Measurements from ENCODE around the gene CYTH3. TPM values are rescaled to one million over a fixed set of nuclear protein-coding genes. Genes with fewer than 3 reads are reported as not detected.

CYTH3 gene, protein sequence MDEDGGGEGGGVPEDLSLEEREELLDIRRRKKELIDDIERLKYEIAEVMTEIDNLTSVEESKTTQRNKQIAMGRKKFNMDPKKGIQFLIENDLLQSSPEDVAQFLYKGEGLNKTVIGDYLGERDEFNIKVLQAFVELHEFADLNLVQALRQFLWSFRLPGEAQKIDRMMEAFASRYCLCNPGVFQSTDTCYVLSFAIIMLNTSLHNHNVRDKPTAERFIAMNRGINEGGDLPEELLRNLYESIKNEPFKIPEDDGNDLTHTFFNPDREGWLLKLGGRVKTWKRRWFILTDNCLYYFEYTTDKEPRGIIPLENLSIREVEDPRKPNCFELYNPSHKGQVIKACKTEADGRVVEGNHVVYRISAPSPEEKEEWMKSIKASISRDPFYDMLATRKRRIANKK
- total RNA-seq: 17.2 and 17.9 TPM in 2 replicates
- long read RNA-seq, full-length matches to known transcripts: 1 of 8 reads
- long read RNA-seq, partial matches to known transcripts: 3 of 8 reads
- long read RNA-seq, other reads (novel, unspliced or antisense): 4 of 8 reads

DNA sequence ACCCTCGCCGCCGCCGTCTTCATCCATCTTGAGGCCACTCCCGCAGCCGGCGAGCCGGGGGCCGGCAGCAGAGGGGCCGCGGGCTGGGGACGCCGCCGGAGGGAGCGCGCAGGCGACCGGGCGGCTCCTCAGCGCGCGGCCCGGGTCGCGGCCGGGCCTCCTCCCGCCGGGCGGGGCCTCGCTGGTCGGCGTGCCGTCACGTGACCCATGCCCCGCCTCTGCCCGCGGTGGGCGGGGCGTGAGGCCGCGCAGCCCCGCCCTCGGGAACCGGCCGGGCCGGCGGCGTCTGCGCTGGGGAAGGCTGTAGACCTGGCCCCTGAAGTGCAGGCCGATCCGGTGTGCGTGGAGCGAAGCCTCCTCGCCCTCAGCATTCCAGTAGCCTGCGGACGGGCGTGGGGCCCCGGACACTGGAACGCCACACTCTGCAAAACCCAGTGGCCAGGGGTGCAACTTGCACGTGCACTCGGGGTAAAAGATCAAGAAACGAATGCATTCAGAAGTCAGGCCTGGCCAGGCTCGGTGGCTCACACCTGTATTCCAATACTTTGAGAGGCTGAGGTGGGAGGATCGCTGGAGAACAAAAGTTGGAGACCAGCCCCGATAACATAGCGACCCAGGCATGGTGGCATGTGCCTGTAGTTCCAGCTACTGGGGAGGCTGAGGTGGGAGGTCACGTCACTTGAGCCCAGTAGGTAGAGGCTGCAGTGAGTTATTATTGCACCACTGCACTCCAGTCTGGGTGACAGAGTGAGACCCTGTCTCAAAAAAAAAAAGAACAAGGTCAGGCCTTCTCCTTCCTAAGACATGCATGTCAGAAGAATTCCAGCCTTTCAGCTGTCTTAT is at the start of gene CYTH3:
CYTH3 (minus strand) TSS at position 144 of the 843 bp plus-strand sequence; CDS start at position 27, 117 bp downstream.
- peak within 1 kb of the TSS; percentile 79 for H3K27ac Mint-ChIP-seq
- peak; percentile 78 for DNase-seq (ENCODE audit: low spot score, unreplicated experiment)
- H3K4me3 Mint-ChIP-seq (ENCODE audit: low read depth): peak within 1 kb of the TSS; percentile 92
- TF ChIP-seq, protein P1, sequence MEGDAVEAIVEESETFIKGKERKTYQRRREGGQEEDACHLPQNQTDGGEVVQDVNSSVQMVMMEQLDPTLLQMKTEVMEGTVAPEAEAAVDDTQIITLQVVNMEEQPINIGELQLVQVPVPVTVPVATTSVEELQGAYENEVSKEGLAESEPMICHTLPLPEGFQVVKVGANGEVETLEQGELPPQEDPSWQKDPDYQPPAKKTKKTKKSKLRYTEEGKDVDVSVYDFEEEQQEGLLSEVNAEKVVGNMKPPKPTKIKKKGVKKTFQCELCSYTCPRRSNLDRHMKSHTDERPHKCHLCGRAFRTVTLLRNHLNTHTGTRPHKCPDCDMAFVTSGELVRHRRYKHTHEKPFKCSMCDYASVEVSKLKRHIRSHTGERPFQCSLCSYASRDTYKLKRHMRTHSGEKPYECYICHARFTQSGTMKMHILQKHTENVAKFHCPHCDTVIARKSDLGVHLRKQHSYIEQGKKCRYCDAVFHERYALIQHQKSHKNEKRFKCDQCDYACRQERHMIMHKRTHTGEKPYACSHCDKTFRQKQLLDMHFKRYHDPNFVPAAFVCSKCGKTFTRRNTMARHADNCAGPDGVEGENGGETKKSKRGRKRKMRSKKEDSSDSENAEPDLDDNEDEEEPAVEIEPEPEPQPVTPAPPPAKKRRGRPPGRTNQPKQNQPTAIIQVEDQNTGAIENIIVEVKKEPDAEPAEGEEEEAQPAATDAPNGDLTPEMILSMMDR (IDR thresholded peaks at IDR 0.05; ENCODE audit: unreplicated experiment): no peak
- peaks cover 37% of the 10 kb centered on the region for H3K4me1 Mint-ChIP-seq (ENCODE audit: low read depth)
- no peaks in the 10 kb centered on the region for H3K9me3 Mint-ChIP-seq (ENCODE audit: low read depth)
- peaks cover 38% of the 10 kb centered on the region for H3K27me3 Mint-ChIP-seq
- no peaks in the 10 kb centered on the region for H3K36me3 Mint-ChIP-seq (ENCODE audit: insufficient read depth)

DNA sequence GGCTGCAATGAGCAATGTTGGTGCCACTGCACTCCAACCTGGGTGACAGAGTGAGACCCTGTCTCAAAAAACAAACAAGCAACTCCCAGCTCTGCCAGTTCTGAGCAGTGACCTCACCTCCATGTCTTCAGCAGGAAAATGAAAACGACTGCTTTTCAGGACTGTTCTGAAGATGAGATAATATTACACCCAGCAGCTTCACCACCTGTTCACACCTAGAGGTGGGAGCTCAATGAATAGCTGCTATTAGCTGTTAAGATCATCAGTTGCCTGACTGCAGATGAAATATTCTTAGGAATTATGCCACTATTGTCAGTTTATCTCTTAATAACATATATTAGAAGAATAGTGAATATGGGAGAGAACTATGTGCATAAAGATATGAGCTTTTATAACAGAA is 48.4 kb upstream of the CYTH3 start:
- Mint-ChIP-seq H3K4me3 (ENCODE audit: low read depth) (no peak overlapping the region), H3K27me3 (peaks cover 2% of the 10 kb centered on the region), H3K4me1 (ENCODE audit: low read depth) (no peaks in the 10 kb centered on the region), H3K36me3 (ENCODE audit: insufficient read depth) (no peaks in the 10 kb centered on the region), H3K27ac (no peak overlapping the region), H3K9me3 (ENCODE audit: low read depth) (no peaks in the 10 kb centered on the region)
- TF ChIP-seq, protein P1 (IDR thresholded peaks at IDR 0.05; ENCODE audit: unreplicated experiment): no peak
- DNase-seq (ENCODE audit: low spot score, unreplicated experiment): no peak

DNA sequence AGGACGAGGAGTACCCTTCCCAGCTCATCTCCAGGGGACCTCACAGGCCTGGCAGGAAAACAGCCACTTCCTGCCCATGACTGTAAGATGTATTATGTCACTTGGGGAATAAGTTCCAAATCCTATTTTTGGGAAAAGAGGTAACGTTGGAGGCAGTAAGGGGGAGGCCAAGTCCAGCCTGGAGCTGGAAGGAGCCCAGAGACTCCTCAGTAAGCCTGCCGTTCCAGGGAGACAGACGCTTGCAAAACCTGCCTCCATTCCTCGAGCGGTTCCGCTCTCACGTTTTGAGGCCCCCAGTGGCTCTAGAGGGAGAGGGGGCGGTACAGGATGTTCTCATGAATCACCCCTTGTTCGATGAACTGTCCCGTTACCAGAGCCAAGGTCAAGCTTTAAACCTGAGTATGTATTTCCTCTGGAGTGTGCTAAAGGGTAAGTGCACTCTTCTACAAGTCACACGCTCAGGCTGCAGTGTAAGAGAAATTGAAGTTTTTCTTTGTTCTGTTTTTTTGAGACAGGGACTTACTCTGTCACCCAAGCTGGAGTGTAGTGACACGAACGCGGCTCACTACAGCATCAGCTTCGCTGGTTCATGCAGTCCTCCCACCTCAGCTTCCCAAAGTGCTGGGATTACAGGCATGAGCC is 45.5 kb upstream of the CYTH3 start:
- H3K27ac Mint-ChIP-seq: no peak overlapping the region
- no peak for DNase-seq (ENCODE audit: low spot score, unreplicated experiment)
- H3K4me1 Mint-ChIP-seq (ENCODE audit: low read depth): no peaks in the 10 kb centered on the region
- no peaks in the 10 kb centered on the region for H3K36me3 Mint-ChIP-seq (ENCODE audit: insufficient read depth)
- no peak overlapping the region for H3K4me3 Mint-ChIP-seq (ENCODE audit: low read depth)
- no peaks in the 10 kb centered on the region for H3K27me3 Mint-ChIP-seq
- H3K9me3 Mint-ChIP-seq (ENCODE audit: low read depth): no peaks in the 10 kb centered on the region
- TF ChIP-seq, protein P1 (IDR thresholded peaks at IDR 0.05; ENCODE audit: unreplicated experiment): no peak

DNA sequence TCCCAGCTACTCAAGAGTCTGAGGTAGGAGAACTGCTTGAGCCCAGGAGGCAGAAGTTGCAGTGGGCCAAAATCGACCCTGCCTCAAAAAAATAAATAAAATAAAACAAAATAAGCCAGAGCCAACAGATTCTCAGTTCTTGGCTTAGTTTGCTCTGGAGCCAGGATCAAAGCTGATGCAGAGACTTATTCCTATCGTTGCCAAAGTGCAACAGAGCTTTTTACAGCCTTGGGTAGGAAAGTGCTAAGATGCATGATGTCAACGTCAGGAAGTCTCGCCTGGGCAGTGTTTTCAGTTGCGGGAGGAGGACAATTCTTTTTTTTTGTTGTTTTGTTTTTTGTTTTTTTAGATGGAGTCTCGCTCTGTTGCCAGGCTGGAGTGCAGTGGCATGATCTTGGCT is 43.8 kb upstream of the CYTH3 start:
- Mint-ChIP-seq H3K27me3 (no peaks in the 10 kb centered on the region), H3K9me3 (ENCODE audit: low read depth) (no peaks in the 10 kb centered on the region), H3K4me3 (ENCODE audit: low read depth) (no peak overlapping the region), H3K36me3 (ENCODE audit: insufficient read depth) (no peaks in the 10 kb centered on the region), H3K4me1 (ENCODE audit: low read depth) (no peaks in the 10 kb centered on the region), H3K27ac (no peak overlapping the region)
- TF ChIP-seq, protein P1 (IDR thresholded peaks at IDR 0.05; ENCODE audit: unreplicated experiment): no peak
- DNase-seq (ENCODE audit: low spot score, unreplicated experiment): no peak

DNA sequence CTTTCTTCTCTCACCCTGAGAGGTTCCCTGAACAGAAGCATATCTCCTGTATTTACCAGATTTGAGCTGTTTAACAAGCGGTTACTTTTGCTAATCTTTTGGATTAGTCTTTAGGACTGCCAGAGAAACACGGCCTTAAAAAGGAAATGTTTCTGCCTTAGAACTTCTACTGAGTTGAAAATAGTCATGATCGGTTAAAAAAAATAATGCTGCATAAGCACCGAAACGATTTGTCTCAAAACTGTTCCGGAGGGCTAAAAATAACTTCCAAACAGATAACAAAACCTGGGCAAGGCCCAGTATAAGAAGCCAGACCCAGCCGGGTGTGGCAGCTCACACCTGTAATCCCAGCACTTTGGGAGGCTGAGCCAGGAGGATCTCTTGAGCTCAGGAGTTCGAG is 43.3 kb upstream of the CYTH3 start:
- Mint-ChIP-seq H3K4me1 (ENCODE audit: low read depth) (no peaks in the 10 kb centered on the region), H3K36me3 (ENCODE audit: insufficient read depth) (no peaks in the 10 kb centered on the region), H3K4me3 (ENCODE audit: low read depth) (no peak overlapping the region), H3K27me3 (no peaks in the 10 kb centered on the region), H3K9me3 (ENCODE audit: low read depth) (no peaks in the 10 kb centered on the region), H3K27ac (peak overlapping the region; percentile 24)
- no peak for DNase-seq (ENCODE audit: low spot score, unreplicated experiment)
- TF ChIP-seq, protein P1 (IDR thresholded peaks at IDR 0.05; ENCODE audit: unreplicated experiment): no peak
